ENCODE results near the gene C2orf72.

The C2orf72 gene

GRCh38 chr2:231084565-231084964 lies 47.2 kb downstream of the C2orf72 start:
- DNase-seq: no peak

- no peak for DNase-seq
Measured at GRCh38 chr2:231088754-231089153, 51.4 kb downstream of the C2orf72 start.

- DNase-seq: no peak
Measured at GRCh38 chr2:231093933-231094332, 56.6 kb downstream of the C2orf72 start.

- no peak for DNase-seq
Measured at GRCh38 chr2:231094736-231095346, 57.5 kb downstream of the C2orf72 start.
